WTC11 (cell line): ENCODE measurements around the gene KIF17. TPM values are rescaled to one million over a fixed set of nuclear protein-coding genes. Genes with fewer than 3 reads are reported as not detected.

Source experiments
- ATAC-seq: fragments of 200-7000 bp; cut with Tn5 transposase; 2 replicates; pipeline ENCODE4 v1.10.0; 2021; ENCODE audit warnings: mild to moderate bottlenecking, moderate library complexity
- CTCF ChIA-PET: fragments of 300-600 bp; sonication (Branson Sonifier 250); formaldehyde crosslinking; loops from one replicate; lab custom pipeline; 2021; ENCODE audit warnings: antibody characterized with exemption; lab: Charles Lee
- POLR2A ChIA-PET: fragments of 350-600 bp; sonication (Branson Sonifier 250); formaldehyde crosslinking; loops from one replicate; lab custom pipeline; 2021; ENCODE audit warnings: antibody characterized with exemption; lab: Charles Lee
- DNase-seq: peaks from one replicate; pipeline ENCODE4 v3.0.0; 2021; ENCODE audit warnings: low spot score
- H3K27ac Mint-ChIP-seq: 2 replicates; pipeline ENCODE4 v1.8.0; 2021; ENCODE audit warnings: mixed read lengths
- H3K27me3 Mint-ChIP-seq: 2 replicates; pipeline ENCODE4 v1.8.0; 2021; ENCODE audit warnings: low read depth, mild to moderate bottlenecking, moderate library complexity, mixed read lengths
- H3K36me3 Mint-ChIP-seq: 2 replicates; pipeline ENCODE4 v1.8.0; 2021; ENCODE audit warnings: mixed read lengths
- H3K4me1 Mint-ChIP-seq: 2 replicates; pipeline ENCODE4 v1.8.0; 2022; ENCODE audit warnings: mixed read lengths
- H3K4me3 Mint-ChIP-seq: 2 replicates; pipeline ENCODE4 v1.8.0; 2021; ENCODE audit warnings: mild to moderate bottlenecking, moderate library complexity, mixed read lengths
- H3K9me3 Mint-ChIP-seq: 2 replicates; pipeline ENCODE4 v1.8.0; 2021; ENCODE audit warnings: mixed read lengths
- AFF4 ChIP-seq: sonication (generic); formaldehyde crosslinking; IDR thresholded peaks from 2 replicates; pipeline ENCODE4 v1.8.1; 2023; ENCODE audit warnings: mild to moderate bottlenecking, missing genetic modification reagents, borderline replicate concordance
- ATF1 ChIP-seq: sonication (generic); formaldehyde crosslinking; IDR thresholded peaks from 2 replicates; pipeline ENCODE4 v1.8.1; 2023; ENCODE audit warnings: mild to moderate bottlenecking, moderate library complexity, missing genetic modification reagents
- E2F4 ChIP-seq: sonication (generic); formaldehyde crosslinking; IDR thresholded peaks from 2 replicates; pipeline ENCODE4 v1.8.1; 2022; ENCODE audit warnings: low read depth, mild to moderate bottlenecking, moderate library complexity, missing genetic modification reagents, borderline replicate concordance
- ELF4 ChIP-seq: sonication (generic); formaldehyde crosslinking; IDR thresholded peaks from 2 replicates; pipeline ENCODE4 v1.8.1; 2022; ENCODE audit warnings: low read depth, mild to moderate bottlenecking, moderate library complexity, missing genetic modification reagents
- HMGXB4 ChIP-seq: sonication (generic); formaldehyde crosslinking; IDR thresholded peaks from 2 replicates; pipeline ENCODE4 v1.8.1; 2023; ENCODE audit warnings: mild to moderate bottlenecking, moderate library complexity, missing genetic modification reagents
- IRF1 ChIP-seq: sonication (generic); formaldehyde crosslinking; IDR thresholded peaks from 2 replicates; pipeline ENCODE4 v1.8.0; 2023; ENCODE audit warnings: missing genetic modification reagents
- NFATC4 ChIP-seq: fragments of 250-450 bp; sonication (Bioruptor Pico); IDR thresholded peaks from 2 replicates; pipeline ENCODE4 v1.9.0; 2021; ENCODE audit warnings: mild to moderate bottlenecking
- NFE2L1 ChIP-seq: sonication (generic); formaldehyde crosslinking; IDR thresholded peaks from 2 replicates; pipeline ENCODE4 v1.8.1; 2023; ENCODE audit warnings: missing genetic modification reagents
- SP1 ChIP-seq: sonication (generic); formaldehyde crosslinking; conservative IDR thresholded peaks from 2 replicates; pipeline ENCODE4 v1.8.1; 2022; ENCODE audit warnings: missing genetic modification reagents
- ZBTB43 ChIP-seq: sonication (generic); formaldehyde crosslinking; IDR thresholded peaks from 2 replicates; pipeline ENCODE4 v1.8.1; 2023; ENCODE audit warnings: mild to moderate bottlenecking, missing genetic modification reagents
- ZMAT4 ChIP-seq: fragments of 250-450 bp; sonication (Bioruptor Pico); IDR thresholded peaks from 2 replicates; pipeline ENCODE4 v1.9.0; 2021; ENCODE audit warnings: mild to moderate bottlenecking
- ZNF219 ChIP-seq: sonication (generic); formaldehyde crosslinking; IDR thresholded peaks from 2 replicates; pipeline ENCODE4 v1.8.0; 2023; ENCODE audit warnings: missing genetic modification reagents, mild to moderate bottlenecking, borderline replicate concordance
- ZNF263 ChIP-seq: sonication (generic); formaldehyde crosslinking; IDR thresholded peaks from 2 replicates; pipeline ENCODE4 v1.8.1; 2022; ENCODE audit warnings: low read depth, mild to moderate bottlenecking, moderate library complexity, missing genetic modification reagents
- ZNF416 ChIP-seq: fragments of 250-450 bp; sonication (Bioruptor Pico); IDR thresholded peaks from 2 replicates; pipeline ENCODE4 v1.9.0; 2021; ENCODE audit warnings: mild to moderate bottlenecking, inconsistent platforms
- ZNF423 ChIP-seq: fragments of 250-450 bp; sonication (Bioruptor Pico); IDR thresholded peaks from 2 replicates; pipeline ENCODE4 v2.1.2; 2022; ENCODE audit warnings: mild to moderate bottlenecking, moderate library complexity
- total RNA-seq: library from RNA; stranded (reverse); gene quantifications from 3 replicates; pipeline ENCODE4 v1.2.3, GENCODE V29; 2021

Gene KIF17
- total RNA-seq, 1 experiment from 2014 or later = 8.1 TPM

GRCh38 chr1:20665726-20666125, 52.1 kb downstream of the KIF17 start:
- DNase-seq (no peak), ATAC-seq (no peak)
- Mint-ChIP-seq H3K9me3 (peaks cover 5% of the 10 kb centered on the region), H3K36me3 (peaks cover 5% of the 10 kb centered on the region), H3K4me3 (no peak overlapping the region), H3K27ac (no peak overlapping the region), H3K4me1 (peaks cover 9% of the 10 kb centered on the region), H3K27me3 (no peaks in the 10 kb centered on the region)
- ChIA-PET CTCF (interaction anchor here (0.6 to 3.2 kb wide), 6 partner anchors 31 to 530 kb away, joined by 3 to 18 read pairs (median 4); no protein-coding TSS in a partner anchor), POLR2A (no interaction called here)
- TF ChIP-seq NFE2L1 = no peak

- Mint-ChIP-seq H3K27ac (no peak overlapping the region), H3K4me3 (no peak overlapping the region), H3K4me1 (peaks cover 22% of the 10 kb centered on the region), H3K27me3 (no peaks in the 10 kb centered on the region), H3K9me3 (peaks cover 5% of the 10 kb centered on the region), H3K36me3 (peaks cover 12% of the 10 kb centered on the region)
- ATAC-seq = no peak
- DNase-seq = no peak
- TF ChIP-seq ZNF219 (CRISPR knock-in tag) (no peak), ZNF423 (CRISPR knock-in tag) (no peak), NFE2L1 (no peak), NFATC4 (no peak), HMGXB4 (no peak), ZBTB43 (CRISPR knock-in tag) (no peak), E2F4 (CRISPR knock-in tag) (no peak), SP1 (no peak), IRF1 (CRISPR knock-in tag) (no peak), ZNF263 (CRISPR knock-in tag) (no peak), ELF4 (CRISPR knock-in tag) (no peak), ZMAT4 (CRISPR knock-in tag) (no peak), ZNF416 (CRISPR knock-in tag) (no peak), AFF4 (CRISPR knock-in tag) (no peak), ATF1 (CRISPR knock-in tag) (no peak)
- ChIA-PET POLR2A (interaction anchor here (0.9 kb wide), 1 partner anchor 9 kb away, joined by 3 read pairs; no protein-coding TSS in a partner anchor), CTCF (interaction anchor here (1.0 to 1.7 kb wide), 3 partner anchors 30 to 141 kb away, joined by 3 to 7 read pairs (median 5); no protein-coding TSS in a partner anchor)
Measured at GRCh38 chr1:20663969-20664715, 53.7 kb downstream of the KIF17 start.
